Measurements from ENCODE around the gene FDX2.
A peak's percentile ranks its signal among the peaks of the same experiment; 100 is the strongest.

Gene FDX2

DNA sequence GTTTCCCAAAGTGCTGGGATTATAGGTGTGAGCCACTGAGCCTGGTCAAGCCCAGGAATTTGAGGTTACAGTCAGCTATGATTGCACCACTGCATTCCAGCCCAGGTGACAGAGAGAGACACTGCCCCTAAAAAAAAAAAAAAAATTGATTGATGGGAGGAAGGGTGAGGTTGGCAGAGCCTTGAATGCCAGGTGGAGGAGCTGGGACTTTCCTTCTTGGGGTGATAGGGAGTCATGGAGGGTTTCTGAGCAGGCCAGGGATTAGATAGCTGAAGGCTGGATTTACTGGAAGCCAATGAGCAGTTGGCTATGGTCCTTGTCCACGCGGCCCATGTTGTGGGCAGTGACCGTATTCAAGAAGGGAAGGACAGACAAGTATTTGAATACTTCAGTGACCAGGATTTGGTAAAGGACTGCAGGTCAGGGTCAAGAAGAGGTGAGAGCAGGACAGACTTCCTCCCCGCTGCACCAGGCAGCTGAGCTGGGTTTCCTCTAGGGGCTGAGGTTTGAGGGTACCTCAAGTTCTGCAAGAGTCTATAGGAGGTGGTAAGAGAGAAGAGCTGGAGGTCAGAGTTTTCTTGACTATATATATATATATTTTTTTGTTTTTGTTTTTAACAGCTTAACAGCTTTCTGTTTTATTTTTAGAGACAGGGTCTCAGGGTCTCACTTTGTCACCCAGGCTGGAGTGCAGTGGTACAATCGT, 35.9 kb downstream of the FDX2 start:
- DNase-seq, result no peak

DNA sequence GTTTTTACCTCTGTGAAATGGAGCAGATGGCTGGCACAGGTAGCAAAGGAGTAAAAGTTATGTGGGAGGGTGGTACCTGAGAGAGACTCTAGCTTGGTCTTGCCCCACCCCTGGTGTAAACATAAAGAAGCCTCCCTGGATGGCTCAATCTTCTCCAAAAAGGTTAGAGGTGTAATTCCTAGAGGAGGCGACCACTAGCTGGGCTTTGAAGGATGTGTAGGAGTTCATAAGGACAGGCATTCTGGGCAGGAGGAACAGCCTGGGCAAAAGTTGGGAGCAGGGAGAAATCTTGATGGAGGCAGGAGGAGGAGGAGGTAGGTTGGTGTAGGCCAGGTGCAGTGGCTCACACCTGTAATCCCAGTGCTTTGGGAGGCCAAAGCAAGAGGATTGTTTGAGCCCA, 36.9 kb downstream of the FDX2 start:
- DNase-seq, result no peak

DNA sequence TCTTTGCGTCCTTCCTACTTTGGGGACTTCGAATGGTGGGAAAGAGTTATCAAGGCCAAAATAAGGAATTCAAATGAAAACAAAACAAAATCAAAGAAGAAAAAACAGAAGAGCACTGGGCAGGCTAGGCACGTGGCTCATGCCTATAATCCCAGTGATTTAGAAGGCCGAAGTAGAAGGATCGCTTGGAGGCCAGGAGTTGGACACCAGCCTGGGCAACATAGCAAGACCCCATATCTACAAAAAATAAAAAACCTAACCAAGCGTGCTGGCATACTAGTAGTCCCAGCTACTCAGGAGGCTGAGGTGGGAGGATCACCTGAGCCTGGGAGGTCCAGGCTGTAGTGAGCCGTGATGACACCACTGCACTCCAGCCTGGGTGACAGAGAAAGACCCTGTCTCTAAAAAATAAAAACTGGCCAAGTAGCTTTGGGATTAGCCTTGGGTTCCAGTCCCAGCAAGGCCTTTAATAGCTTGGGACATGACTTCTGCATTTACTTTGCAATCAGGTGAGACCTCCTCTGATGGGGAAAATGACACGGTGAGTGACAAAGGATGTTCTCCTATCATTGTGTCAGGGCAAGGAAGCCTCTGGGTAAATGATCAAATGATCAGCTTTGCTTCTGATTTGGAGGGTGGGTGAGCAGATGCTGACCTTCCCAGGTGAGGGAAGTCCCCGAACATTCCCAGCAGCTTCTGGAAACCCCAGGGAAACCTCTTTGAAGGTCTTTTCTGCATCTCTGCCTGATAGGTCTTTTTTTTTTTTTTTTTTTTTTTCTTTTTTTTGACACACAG, 37.8 kb downstream of the FDX2 start:
- no peak for DNase-seq

DNA sequence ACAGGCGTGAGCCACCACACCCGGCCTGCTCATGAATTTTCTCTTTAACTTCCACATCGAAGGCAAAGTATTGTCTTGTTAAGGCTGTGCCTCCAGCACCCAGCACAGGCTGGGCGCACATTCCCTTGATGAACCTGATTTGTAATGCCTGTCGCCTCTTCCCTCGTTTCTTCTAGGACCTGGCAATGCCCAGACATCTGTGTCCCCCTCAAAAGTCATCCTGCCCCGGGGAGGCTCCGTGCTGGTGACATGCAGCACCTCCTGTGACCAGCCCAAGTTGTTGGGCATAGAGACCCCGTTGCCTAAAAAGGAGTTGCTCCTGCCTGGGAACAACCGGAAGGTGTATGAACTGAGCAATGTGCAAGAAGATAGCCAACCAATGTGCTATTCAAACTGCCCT, 41.2 kb downstream of the FDX2 start:
- DNase-seq, result no peak

DNA sequence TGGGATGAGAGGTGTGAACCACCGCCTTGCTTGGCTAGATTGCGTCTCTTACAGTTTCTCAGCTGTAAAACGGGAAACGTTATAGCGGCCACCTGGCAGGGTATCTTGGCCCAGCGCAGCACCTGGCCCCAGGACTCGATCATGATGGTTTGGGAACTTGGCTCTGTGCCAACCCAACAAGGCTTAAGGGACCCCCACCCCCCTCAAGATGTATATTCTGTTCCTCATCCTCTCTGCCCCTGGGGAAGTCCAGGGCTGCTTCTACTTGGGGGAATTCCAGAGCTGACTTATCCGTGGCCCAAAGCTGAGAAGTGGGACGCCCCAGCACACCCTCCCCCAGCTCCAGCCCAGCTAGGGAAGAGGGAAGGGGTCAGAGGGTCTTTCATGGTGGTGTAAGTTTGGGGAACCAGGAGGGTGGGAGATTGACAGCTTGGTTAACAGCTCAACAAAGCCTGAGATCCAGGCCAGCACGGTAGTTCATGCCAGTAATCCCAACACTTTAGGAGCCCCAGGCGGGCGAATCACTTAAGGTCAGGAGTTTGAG, 44.2 kb downstream of the FDX2 start:
- DNase-seq, result no peak

DNA sequence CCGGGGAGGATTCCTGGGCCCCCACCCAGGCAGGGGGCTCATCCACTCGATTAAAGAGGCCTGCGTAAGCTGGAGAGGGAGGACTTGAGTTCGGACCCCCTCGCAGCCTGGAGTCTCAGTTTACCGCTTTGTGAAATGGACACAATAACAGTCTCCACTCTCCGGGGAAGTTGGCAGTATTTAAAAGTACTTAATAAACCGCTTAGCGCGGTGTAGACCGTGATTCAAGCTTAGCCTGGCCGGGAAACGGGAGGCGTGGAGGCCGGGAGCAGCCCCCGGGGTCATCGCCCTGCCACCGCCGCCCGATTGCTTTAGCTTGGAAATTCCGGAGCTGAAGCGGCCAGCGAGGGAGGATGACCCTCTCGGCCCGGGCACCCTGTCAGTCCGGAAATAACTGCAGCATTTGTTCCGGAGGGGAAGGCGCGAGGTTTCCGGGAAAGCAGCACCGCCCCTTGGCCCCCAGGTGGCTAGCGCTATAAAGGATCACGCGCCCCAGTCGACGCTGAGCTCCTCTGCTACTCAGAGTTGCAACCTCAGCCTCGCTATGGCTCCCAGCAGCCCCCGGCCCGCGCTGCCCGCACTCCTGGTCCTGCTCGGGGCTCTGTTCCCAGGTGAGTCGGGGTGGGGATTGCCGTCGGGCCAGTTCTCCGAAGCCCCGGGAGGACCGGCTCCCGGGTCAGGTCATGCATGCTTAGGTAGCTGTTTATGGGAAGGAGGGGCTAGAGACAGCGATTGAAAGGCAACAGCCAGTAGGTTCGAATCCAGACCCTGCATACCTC, 45.0 kb downstream of the FDX2 start, which contains the start of gene ICAM1:
TSS of gene ICAM1 (plus strand) at position 505 of the 779 bp plus-strand sequence. CDS start at position 545, 40 bp downstream.
- no peak for DNase-seq

DNA sequence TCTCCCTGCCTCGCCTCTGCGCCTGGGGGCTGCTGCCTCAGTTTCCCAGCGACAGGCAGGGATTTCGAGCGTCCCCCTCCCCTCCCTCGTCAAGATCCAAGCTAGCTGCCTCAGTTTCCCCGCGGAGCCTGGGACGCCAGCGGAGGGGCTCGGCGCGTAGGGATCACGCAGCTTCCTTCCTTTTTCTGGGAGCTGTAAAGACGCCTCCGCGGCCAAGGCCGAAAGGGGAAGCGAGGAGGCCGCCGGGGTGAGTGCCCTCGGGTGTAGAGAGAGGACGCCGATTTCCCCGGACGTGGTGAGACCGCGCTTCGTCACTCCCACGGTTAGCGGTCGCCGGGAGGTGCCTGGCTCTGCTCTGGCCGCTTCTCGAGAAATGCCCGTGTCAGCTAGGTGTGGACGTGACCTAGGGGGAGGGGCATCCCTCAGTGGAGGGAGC, 45.6 kb downstream of the FDX2 start:
- DNase-seq, result no peak

DNA sequence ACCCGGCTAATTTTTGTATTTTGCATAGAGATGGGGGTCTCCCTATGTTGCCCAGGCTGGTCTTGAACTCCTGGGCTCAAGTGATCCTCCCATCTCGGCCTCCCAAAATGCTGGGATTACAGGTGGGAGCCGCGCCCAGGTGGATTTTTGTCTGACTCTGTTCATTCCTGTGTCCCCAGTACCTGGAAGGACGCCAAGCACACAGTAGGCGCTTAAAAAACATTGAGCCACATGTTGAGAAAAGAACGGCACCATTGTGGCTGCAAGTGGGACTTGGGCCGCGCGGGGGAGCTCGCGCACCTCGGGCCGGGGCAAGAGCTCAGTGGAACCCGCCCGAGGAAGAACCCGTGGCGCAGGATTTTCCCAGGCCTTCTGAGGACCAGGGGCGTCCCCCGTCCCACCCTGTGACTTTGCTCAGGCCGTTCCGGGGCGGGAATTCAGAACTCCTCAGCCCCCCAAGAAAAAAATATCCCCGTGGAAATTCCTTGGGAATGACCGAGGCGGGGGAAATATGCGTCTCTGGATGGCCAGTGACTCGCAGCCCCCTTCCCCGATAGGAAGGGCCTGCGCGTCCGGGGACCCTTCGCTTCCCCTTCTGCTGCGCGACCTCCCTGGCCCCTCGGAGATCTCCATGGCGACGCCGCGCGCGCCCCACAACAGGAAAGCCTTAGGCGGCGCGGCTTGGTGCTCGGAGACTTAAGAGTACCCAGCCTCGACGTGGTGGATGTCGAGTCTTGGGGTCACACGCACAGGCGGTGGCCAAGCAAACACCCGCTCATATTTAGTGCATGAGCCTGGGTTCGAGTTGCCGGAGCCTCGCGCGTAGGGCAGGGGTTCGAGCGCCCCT, 46.3 kb downstream of the FDX2 start:
- DNase-seq, result peak; percentile 37

DNA sequence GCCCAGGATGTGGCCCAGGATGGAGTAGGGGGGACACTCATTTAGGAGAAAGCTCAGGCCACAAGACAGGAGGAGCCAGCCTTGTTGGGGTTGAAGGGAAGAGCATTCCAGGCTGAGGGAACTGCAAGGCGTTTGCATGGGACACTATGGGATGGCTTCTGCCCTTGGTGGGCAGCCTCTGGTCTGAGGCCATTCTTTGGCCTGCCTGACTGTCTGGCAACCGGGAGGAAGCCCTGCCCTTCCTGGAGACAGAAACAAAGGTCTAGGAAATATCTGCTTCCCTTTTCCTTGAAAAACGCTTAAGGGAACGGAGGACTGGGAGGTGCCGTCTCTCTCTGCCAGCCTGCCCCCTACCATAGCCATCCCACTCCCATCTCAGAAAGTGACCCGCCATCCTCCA, 47.7 kb downstream of the FDX2 start:
- DNase-seq, result no peak

DNA sequence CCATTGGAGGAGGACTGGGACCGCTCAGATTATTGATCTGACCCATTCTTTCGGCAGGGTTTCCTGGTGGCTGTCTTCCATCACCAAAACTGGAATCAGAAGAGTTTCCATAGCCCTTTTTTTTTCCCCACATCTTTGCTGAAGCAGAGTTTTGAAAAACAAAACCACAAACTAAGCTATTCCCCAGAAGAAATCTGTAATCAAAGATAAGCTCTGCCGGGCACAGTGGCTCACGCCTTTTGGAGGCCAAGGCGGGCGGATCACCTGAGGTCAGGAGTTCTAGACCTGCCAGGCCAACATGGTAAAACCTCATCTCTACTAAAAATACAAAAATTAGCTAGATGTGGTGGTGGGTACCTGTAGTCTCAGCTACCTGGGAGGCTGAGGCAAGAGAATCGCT, 49.1 kb downstream of the FDX2 start:
- no peak for DNase-seq

DNA sequence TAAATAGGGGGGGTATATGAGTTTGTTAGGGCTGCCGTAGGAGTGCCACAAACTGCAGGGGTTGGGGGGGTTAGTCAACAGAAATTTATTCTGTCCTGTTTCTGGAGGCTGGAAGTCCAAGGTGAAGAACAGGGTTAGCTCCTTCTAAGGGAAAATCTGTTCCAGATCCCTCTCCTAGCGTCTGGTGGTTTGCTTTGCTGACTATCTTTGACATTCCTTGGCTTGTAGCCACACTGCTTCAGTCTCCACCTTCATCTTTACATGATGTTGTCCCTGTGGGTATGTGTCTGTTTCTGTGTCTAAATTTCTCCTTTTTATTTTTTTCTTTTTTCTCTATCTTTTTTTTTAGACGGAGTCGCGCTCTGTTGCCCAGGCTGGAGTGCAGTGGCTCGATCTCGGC, 53.0 kb downstream of the FDX2 start:
- no peak for DNase-seq

DNA sequence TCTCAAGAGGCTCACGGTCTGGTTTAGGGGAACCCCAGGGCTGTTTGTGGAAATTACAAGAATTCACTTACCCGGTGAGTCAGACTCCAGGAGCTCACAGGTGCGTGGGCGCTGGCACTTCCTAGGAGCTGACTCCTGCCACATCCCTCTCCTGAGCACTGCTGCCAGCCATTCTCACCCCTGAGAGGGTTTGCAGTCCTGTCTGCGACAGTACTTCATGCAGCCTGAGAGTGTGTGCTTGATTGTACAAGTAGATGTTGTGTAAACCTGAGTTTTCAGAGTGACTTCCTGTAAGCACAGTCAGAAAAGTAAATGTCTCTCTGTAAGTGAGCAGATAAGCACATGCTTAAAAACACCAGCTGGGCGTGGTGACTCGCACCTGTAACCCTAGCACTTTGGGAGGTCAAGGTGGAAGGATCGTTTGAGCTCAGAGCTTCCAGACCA, 55.7 kb downstream of the FDX2 start:
- no peak for DNase-seq

Data from NCI-H1694 (cell line).